Neural progenitor cell (in vitro differentiated cells): ENCODE data around the gene RAI14. TPM values are rescaled to one million over a fixed set of nuclear protein-coding genes. Genes with fewer than 3 reads are reported as not detected.

Experiments used
- DNase-seq: peaks from one replicate; pipeline ENCODE4 v3.0.0-alpha.2; 2016; ENCODE audit warnings: low spot score
- H2AFZ ChIP-seq: fragments of 200-600 bp; sonication (generic); replicated peaks from 2 replicates; pipeline ENCODE4 v1.6.1; 2016; ENCODE audit warnings: antibody characterized with exemption
- H3F3A ChIP-seq: fragments of 200-600 bp; sonication (generic); 2 replicates; pipeline ENCODE4 v1.6.1; 2016; ENCODE audit warnings: antibody characterized with exemption, low read depth
- H3K27ac ChIP-seq: fragments of 200-600 bp; sonication (generic); 2 replicates; pipeline ENCODE4 v1.5.1; 2016; ENCODE audit warnings: mild to moderate bottlenecking
- H3K27me3 ChIP-seq: fragments of 200-600 bp; sonication (generic); 2 replicates; pipeline ENCODE4 v1.6.1; 2016; ENCODE audit warnings: mild to moderate bottlenecking, moderate library complexity
- H3K36me3 ChIP-seq: fragments of 200-600 bp; sonication (generic); 2 replicates; pipeline ENCODE4 v1.5.1; 2016
- H3K4me1 ChIP-seq: fragments of 200-600 bp; sonication (generic); 2 replicates; pipeline ENCODE4 v1.6.1; 2016; ENCODE audit warnings: mixed run types
- H3K4me2 ChIP-seq: fragments of 200-600 bp; sonication (generic); 2 replicates; pipeline ENCODE4 v1.6.1; 2016
- H3K4me3 ChIP-seq: fragments of 200-600 bp; sonication (generic); 2 replicates; pipeline ENCODE4 v1.5.1; 2016
- H3K79me2 ChIP-seq: fragments of 200-600 bp; sonication (generic); 2 replicates; pipeline ENCODE4 v1.6.1; 2016; ENCODE audit warnings: low read depth
- H3K9ac ChIP-seq: fragments of 200-600 bp; sonication (generic); 2 replicates; pipeline ENCODE4 v1.6.1; 2016
- H3K9me3 ChIP-seq: fragments of 200-600 bp; sonication (generic); 2 replicates; pipeline ENCODE4 v1.5.1; 2016; ENCODE audit warnings: low read depth
- H4K20me1 ChIP-seq: fragments of 200-600 bp; sonication (generic); 2 replicates; pipeline ENCODE4 v1.6.1; 2016; ENCODE audit warnings: low read depth
- H3K27ac Mint-ChIP-seq: 3 replicates; pipeline ENCODE4 v1.8.0; 2021; ENCODE audit warnings: mixed read lengths
- H3K27me3 Mint-ChIP-seq: 2 replicates; pipeline ENCODE4 v1.8.0; 2022; ENCODE audit warnings: low read depth, mild to moderate bottlenecking, inconsistent platforms, moderate library complexity, mixed read lengths; ENCODE audit not compliant: insufficient read depth
- H3K36me3 Mint-ChIP-seq: 3 replicates; pipeline ENCODE4 v1.8.0; 2021; ENCODE audit warnings: mixed read lengths
- H3K4me1 Mint-ChIP-seq: 3 replicates; pipeline ENCODE4 v1.8.0; 2021; ENCODE audit warnings: mixed read lengths
- H3K4me3 Mint-ChIP-seq: 3 replicates; pipeline ENCODE4 v1.8.0; 2021; ENCODE audit warnings: mild to moderate bottlenecking, moderate library complexity, mixed read lengths
- H3K9me3 Mint-ChIP-seq: 3 replicates; pipeline ENCODE4 v1.8.0; 2020; ENCODE audit warnings: mixed read lengths
- EZH2 ChIP-seq: fragments of 200-600 bp; sonication (generic); IDR thresholded peaks from 2 replicates; pipeline ENCODE4 v1.6.1; 2017; ENCODE audit warnings: antibody characterized with exemption, mild to moderate bottlenecking, moderate library complexity
- EZH2phosphoT487 ChIP-seq: fragments of 200-600 bp; sonication (generic); IDR thresholded peaks from 2 replicates; pipeline ENCODE4 v1.6.1; 2017; ENCODE audit warnings: antibody characterized with exemption
- total RNA-seq: library from RNA; depleted of rRNA; stranded (reverse); fragments of >200 nt; gene quantifications from 2 replicates; pipeline ENCODE4 v1.2.3, GENCODE V29; 2015; ENCODE audit warnings: low replicate concordance
- TF ChIP-seq, protein P1 (sequence below): fragments of 200-600 bp; sonication (generic); IDR thresholded peaks from 2 replicates; pipeline ENCODE4 v1.5.1; 2017; ENCODE audit warnings: antibody characterized with exemption, mild to moderate bottlenecking

RAI14 gene
- total RNA-seq, 1 donor from 2014 or later: 54.6 TPM

GRCh38 chr5:34632807-34633422 lies 23.2 kb upstream of the RAI14 start:
- Histone ChIP-seq H3K9me3 (no peaks in the 10 kb centered on the region), H3K27me3 (no peaks in the 10 kb centered on the region), H3K4me2 (no peak overlapping the region), H3K4me3 (no peak overlapping the region), H2AFZ (no peak overlapping the region), H3K27ac (no peak overlapping the region), H3K36me3 (no peaks in the 10 kb centered on the region), H4K20me1 (no peaks in the 10 kb centered on the region), H3K79me2 (no peaks in the 10 kb centered on the region), H3F3A (no peaks in the 10 kb centered on the region), H3K4me1 (no peaks in the 10 kb centered on the region), H3K9ac (no peak overlapping the region)
- Mint-ChIP-seq H3K4me1 (peaks cover 14% of the 10 kb centered on the region), H3K36me3 (peaks cover 2% of the 10 kb centered on the region), H3K27ac (peak overlapping the region; percentile 4), H3K27me3 (no peaks in the 10 kb centered on the region), H3K9me3 (peaks cover 17% of the 10 kb centered on the region), H3K4me3 (no peak overlapping the region)
- TF ChIP-seq, protein P1, sequence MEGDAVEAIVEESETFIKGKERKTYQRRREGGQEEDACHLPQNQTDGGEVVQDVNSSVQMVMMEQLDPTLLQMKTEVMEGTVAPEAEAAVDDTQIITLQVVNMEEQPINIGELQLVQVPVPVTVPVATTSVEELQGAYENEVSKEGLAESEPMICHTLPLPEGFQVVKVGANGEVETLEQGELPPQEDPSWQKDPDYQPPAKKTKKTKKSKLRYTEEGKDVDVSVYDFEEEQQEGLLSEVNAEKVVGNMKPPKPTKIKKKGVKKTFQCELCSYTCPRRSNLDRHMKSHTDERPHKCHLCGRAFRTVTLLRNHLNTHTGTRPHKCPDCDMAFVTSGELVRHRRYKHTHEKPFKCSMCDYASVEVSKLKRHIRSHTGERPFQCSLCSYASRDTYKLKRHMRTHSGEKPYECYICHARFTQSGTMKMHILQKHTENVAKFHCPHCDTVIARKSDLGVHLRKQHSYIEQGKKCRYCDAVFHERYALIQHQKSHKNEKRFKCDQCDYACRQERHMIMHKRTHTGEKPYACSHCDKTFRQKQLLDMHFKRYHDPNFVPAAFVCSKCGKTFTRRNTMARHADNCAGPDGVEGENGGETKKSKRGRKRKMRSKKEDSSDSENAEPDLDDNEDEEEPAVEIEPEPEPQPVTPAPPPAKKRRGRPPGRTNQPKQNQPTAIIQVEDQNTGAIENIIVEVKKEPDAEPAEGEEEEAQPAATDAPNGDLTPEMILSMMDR: no peak
- TF ChIP-seq EZH2phosphoT487: no peak
- no peak for TF ChIP-seq EZH2
- no peak for DNase-seq

DNA sequence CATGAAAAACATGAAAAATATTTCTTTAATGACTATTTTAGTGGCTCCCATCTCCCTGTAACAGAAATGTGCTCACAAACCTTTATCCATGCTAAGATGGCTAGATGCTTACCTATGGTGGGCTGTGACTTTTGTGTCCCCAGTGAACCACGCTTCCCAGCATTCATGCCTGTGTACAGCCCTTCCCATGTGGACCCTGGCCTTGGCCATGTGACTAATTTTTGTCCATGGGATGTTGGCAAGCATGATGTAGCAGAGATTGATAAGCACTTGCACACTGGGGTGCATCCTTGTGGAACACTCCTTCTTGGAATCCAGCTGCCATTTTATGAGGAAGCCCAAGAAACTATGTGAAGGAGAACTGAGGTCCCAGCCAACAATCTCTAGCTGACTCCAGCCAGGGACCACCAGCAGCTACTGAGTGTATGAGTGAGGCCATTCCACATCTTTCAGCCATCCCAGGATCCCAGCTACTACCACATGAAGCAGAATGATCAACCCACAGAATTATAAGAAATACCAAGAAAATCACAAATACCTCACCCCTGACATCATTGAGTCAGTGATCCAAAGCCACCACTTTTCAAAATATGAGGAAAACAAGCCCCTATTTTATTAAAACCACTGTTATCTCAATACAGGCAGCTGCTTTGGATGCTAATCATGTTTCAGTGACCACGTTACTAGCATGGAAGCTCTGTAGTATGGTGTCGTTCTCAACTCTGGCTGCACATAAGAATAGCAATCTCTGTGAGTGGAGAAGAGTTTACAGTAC lies 16.1 kb upstream of the RAI14 start:
- DNase-seq: no peak
- H3K36me3 ChIP-seq: no peaks in the 10 kb centered on the region
- no peak overlapping the region for H3K9ac ChIP-seq
- no peaks in the 10 kb centered on the region for H3K9me3 ChIP-seq
- peaks cover 7% of the 10 kb centered on the region for H3K9me3 Mint-ChIP-seq
- H3K4me3 ChIP-seq: no peak overlapping the region
- H3K4me3 Mint-ChIP-seq: no peak overlapping the region
- no peaks in the 10 kb centered on the region for H4K20me1 ChIP-seq
- H3K4me1 ChIP-seq: no peaks in the 10 kb centered on the region
- no peaks in the 10 kb centered on the region for H3F3A ChIP-seq
- no peak overlapping the region for H3K27ac ChIP-seq
- H3K36me3 Mint-ChIP-seq: no peaks in the 10 kb centered on the region
- H3K27ac Mint-ChIP-seq: no peak overlapping the region
- no peaks in the 10 kb centered on the region for H3K4me1 Mint-ChIP-seq
- no peaks in the 10 kb centered on the region for H3K79me2 ChIP-seq
- TF ChIP-seq, protein P1: no peak
- TF ChIP-seq EZH2: no peak
- TF ChIP-seq EZH2phosphoT487: no peak
- no peaks in the 10 kb centered on the region for H3K27me3 Mint-ChIP-seq
- H3K4me2 ChIP-seq: no peak overlapping the region
- no peaks in the 10 kb centered on the region for H3K27me3 ChIP-seq
- H2AFZ ChIP-seq: no peak overlapping the region

- Histone ChIP-seq H3F3A (no peaks in the 10 kb centered on the region), H3K4me3 (no peak overlapping the region), H3K4me1 (no peaks in the 10 kb centered on the region), H3K4me2 (no peak overlapping the region), H3K79me2 (no peaks in the 10 kb centered on the region), H2AFZ (no peak overlapping the region), H3K9me3 (no peaks in the 10 kb centered on the region), H3K27ac (no peak overlapping the region), H4K20me1 (no peaks in the 10 kb centered on the region), H3K9ac (no peak overlapping the region), H3K36me3 (no peaks in the 10 kb centered on the region), H3K27me3 (no peaks in the 10 kb centered on the region)
- H3K9me3 Mint-ChIP-seq: peaks cover 10% of the 10 kb centered on the region
- H3K27me3 Mint-ChIP-seq: peaks cover 7% of the 10 kb centered on the region
- no peaks in the 10 kb centered on the region for H3K4me1 Mint-ChIP-seq
- no peak for DNase-seq
- H3K27ac Mint-ChIP-seq: no peak overlapping the region
- H3K4me3 Mint-ChIP-seq: no peak overlapping the region
- no peaks in the 10 kb centered on the region for H3K36me3 Mint-ChIP-seq
- TF ChIP-seq EZH2phosphoT487 (no peak), EZH2 (no peak)
- TF ChIP-seq, protein P1: no peak
Measured at GRCh38 chr5:34648039-34648839, 7.9 kb upstream of the RAI14 start.
